ENCODE measurements around the gene GFER. TPM values are rescaled to one million over a fixed set of nuclear protein-coding genes. Genes with fewer than 3 reads are reported as not detected.
A peak's percentile ranks its signal among the peaks of the same experiment; 100 is the strongest.

Gene GFER
- total RNA-seq, 2 donors from 2014 or later: 13.2 to 35.9 TPM

GRCh38 chr16:2027024-2028010, 43.3 kb downstream of the GFER start:
- intact Hi-C loops (cut with DNase I): loop anchor here (10.0 kb wide), 1 partner anchor 57 kb away; no protein-coding TSS in a partner anchor
- Histone ChIP-seq H3K9me3 (no peaks in the 10 kb centered on the region), H3K27me3 (no peaks in the 10 kb centered on the region), H3K4me1 (peaks cover 36% of the 10 kb centered on the region), H3K27ac (peak overlapping the region in 2 of 4 donors; percentile 44 to 64), H3K4me3 (peak overlapping the region in 1 of 2 donors; percentile 39), H3K36me3 (replicated peaks in 1 of 2; ENCODE audit: insufficient read depth in 1 of 2, low read depth in 2 of 2) (no peaks in the 10 kb centered on the region)
- ATAC-seq (peak; percentile 7), DNase-seq (no peak)
- TF ChIP-seq, protein P1, sequence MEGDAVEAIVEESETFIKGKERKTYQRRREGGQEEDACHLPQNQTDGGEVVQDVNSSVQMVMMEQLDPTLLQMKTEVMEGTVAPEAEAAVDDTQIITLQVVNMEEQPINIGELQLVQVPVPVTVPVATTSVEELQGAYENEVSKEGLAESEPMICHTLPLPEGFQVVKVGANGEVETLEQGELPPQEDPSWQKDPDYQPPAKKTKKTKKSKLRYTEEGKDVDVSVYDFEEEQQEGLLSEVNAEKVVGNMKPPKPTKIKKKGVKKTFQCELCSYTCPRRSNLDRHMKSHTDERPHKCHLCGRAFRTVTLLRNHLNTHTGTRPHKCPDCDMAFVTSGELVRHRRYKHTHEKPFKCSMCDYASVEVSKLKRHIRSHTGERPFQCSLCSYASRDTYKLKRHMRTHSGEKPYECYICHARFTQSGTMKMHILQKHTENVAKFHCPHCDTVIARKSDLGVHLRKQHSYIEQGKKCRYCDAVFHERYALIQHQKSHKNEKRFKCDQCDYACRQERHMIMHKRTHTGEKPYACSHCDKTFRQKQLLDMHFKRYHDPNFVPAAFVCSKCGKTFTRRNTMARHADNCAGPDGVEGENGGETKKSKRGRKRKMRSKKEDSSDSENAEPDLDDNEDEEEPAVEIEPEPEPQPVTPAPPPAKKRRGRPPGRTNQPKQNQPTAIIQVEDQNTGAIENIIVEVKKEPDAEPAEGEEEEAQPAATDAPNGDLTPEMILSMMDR (IDR thresholded peaks at IDR 0.05): peak in 1 of 7 experiments; percentile 44
- no peak for TF ChIP-seq POLR2A (IDR thresholded peaks at IDR 0.05)
- 8 to 37% methylated on average over 7 to 37 of the region's 76 CpGs for WGBS, 2 donors

DNA sequence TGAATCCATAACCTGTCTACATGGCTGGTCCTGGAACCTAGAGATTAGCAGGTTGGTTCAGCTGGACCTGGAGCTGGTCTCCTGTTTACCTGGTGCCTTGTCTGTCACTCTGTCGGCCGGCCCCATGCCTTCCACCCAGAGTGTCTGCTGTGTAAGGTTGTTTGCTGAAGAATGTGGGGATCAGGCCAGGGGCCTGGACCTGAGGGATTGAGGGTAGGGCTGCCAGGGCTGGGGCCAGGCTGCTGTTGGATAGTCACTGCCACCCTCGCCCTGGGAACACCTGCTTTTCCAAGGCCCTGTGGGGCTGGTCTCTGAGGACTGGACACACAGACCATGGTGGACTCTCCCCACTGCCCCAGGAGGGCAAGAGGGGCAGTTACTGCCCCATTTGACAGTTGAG, 44.2 kb downstream of the GFER start:
- DNase-seq (no peak), ATAC-seq (no peak)
- no peak for TF ChIP-seq POLR2A (IDR thresholded peaks at IDR 0.05)
- TF ChIP-seq, protein P1 (IDR thresholded peaks at IDR 0.05): no peak
- H3K9me3 ChIP-seq: no peaks in the 10 kb centered on the region
- WGBS, 2 donors: 40% methylated on average over 3 of the region's 3 CpGs; no CpG with 5 or more reads in 1 of the 2 donors
- no peaks in the 10 kb centered on the region for H3K36me3 ChIP-seq (replicated peaks in 1 of 2; ENCODE audit: insufficient read depth in 1 of 2, low read depth in 2 of 2)
- H3K4me3 ChIP-seq: no peak overlapping the region
- intact Hi-C loops (cut with DNase I): loop anchor here (10.0 kb wide), 1 partner anchor 57 kb away; no protein-coding TSS in a partner anchor
- peak overlapping the region in 1 of 4 donors; percentile 40 for H3K27ac ChIP-seq
- peaks cover 29% of the 10 kb centered on the region for H3K4me1 ChIP-seq
- no peaks in the 10 kb centered on the region for H3K27me3 ChIP-seq

DNA sequence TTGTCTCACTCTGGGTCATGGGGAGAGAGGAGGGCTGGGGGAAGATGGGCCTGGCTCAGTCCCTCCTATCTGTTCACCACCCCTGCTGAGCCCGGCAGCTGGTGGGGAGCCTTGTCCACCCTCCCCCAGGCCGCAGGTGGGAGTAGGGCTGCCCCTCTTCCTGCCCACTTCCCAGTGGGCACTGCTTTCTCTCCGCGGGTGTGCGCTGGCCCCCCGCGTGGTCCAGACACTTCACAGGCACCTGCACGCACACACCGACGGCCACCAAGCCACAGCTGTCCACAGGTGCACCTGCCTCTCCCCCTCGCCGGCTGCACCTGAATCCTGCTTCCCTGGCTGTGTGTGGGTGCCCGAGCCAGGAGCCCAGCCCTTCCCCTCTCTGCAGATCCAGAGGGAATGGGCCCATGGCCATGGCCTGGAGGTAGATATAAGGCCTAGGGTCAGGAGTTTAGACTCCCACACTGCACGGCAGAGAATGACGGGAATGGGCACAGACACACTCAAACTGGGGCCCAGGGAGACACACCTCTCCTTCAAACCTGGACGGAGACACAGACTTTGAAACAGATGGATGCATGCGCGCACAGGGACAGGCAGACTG, 44.7 kb downstream of the GFER start:
- no peaks in the 10 kb centered on the region for H3K27me3 ChIP-seq
- intact Hi-C loops (cut with DNase I): loop anchor here (10.0 kb wide), 1 partner anchor 56 kb away; no protein-coding TSS in a partner anchor
- TF ChIP-seq, protein P1 (IDR thresholded peaks at IDR 0.05): no peak
- TF ChIP-seq POLR2A (IDR thresholded peaks at IDR 0.05): no peak
- no peak overlapping the region for H3K4me3 ChIP-seq
- H3K27ac ChIP-seq: peak overlapping the region in 1 of 4 donors; percentile 17
- no peaks in the 10 kb centered on the region for H3K36me3 ChIP-seq (replicated peaks in 1 of 2; ENCODE audit: insufficient read depth in 1 of 2, low read depth in 2 of 2)
- H3K4me1 ChIP-seq: peaks cover 29% of the 10 kb centered on the region
- no peak for ATAC-seq
- WGBS, 2 donors: 69 to 73% methylated on average over 7 to 15 of the region's 18 CpGs
- no peak for DNase-seq
- no peaks in the 10 kb centered on the region for H3K9me3 ChIP-seq

DNA sequence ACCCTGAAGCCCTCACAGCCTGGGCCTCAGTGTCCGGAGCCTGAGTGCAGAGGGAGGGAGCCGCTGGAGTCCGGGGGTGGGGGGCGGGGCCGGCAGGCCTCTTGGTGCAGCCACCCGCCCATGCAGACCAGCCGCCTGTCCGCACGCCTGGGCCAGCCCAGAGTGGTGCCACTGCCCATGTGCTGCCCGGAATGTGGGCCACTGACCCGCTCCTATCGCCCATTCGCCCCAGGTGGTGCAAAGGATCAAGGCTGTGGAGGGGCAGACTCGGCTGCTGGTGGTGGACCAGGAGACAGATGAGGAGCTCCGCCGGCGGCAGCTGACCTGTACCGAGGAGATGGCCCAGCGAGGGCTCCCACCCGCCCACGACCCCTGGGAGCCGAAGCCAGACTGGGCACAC, 45.4 kb downstream of the GFER start:
- ATAC-seq (no peak), DNase-seq (no peak)
- Histone ChIP-seq H3K27ac (no peak overlapping the region), H3K4me3 (no peak overlapping the region), H3K36me3 (replicated peaks in 1 of 2; ENCODE audit: insufficient read depth in 1 of 2, low read depth in 2 of 2) (no peaks in the 10 kb centered on the region), H3K4me1 (peaks cover 27% of the 10 kb centered on the region), H3K27me3 (no peaks in the 10 kb centered on the region), H3K9me3 (no peaks in the 10 kb centered on the region)
- TF ChIP-seq, protein P1 (IDR thresholded peaks at IDR 0.05): no peak
- no peak for TF ChIP-seq POLR2A (IDR thresholded peaks at IDR 0.05)
- intact Hi-C loops (cut with DNase I): loop anchor here (10.0 kb wide), 1 partner anchor 55 kb away; no protein-coding TSS in a partner anchor
- WGBS, 2 donors: 82 to 83% methylated on average over 1 to 14 of the region's 22 CpGs

Data from body of pancreas (tissue), 4 donors.